NCI-H1930 (cell line): Measurements from ENCODE around the gene KCTD3.

Source experiments
- DNase-seq, 2 experiments: peaks; one replicate each; lab custom pipeline; 2025; lab: John Stamatoyannopoulos, UW

Gene KCTD3

GRCh38 chr1:215566556-215567490 is at the start of gene KCTD3:
TSS of gene KCTD3 (plus strand) at chr1:215567304. CDS start at chr1:215567686, 382 bp downstream.
- DNase-seq = peak; percentile 43 to 44

- DNase-seq = no peak
Measured at GRCh38 chr1:215517441-215517891, 49.6 kb upstream of the KCTD3 start.

- DNase-seq = no peak
Measured at GRCh38 chr1:215518594-215518993, 48.5 kb upstream of the KCTD3 start.

GRCh38 chr1:215521279-215521678 is 45.8 kb upstream of the KCTD3 start:
- no peak for DNase-seq

GRCh38 chr1:215523128-215523861 is 43.8 kb upstream of the KCTD3 start:
- DNase-seq = no peak

GRCh38 chr1:215523906-215524305 is 43.2 kb upstream of the KCTD3 start:
- DNase-seq = no peak

GRCh38 chr1:215526147-215526845 is 40.8 kb upstream of the KCTD3 start:
- peak; percentile 5 to 35 for DNase-seq

- DNase-seq = no peak
Measured at GRCh38 chr1:215526846-215527151, 40.3 kb upstream of the KCTD3 start.

- DNase-seq = no peak
Measured at GRCh38 chr1:215529111-215529510, 38.0 kb upstream of the KCTD3 start.

GRCh38 chr1:215529571-215529970 is 37.5 kb upstream of the KCTD3 start:
- no peak for DNase-seq

- no peak for DNase-seq
Measured at GRCh38 chr1:215530401-215530984, 36.6 kb upstream of the KCTD3 start.

- DNase-seq = no peak
Measured at GRCh38 chr1:215539803-215540570, 27.1 kb upstream of the KCTD3 start.

GRCh38 chr1:215542301-215542700 is 24.8 kb upstream of the KCTD3 start:
- no peak for DNase-seq

- no peak for DNase-seq
Measured at GRCh38 chr1:215543191-215543606, 23.9 kb upstream of the KCTD3 start.

GRCh38 chr1:215543806-215544205 is 23.3 kb upstream of the KCTD3 start:
- DNase-seq = no peak

GRCh38 chr1:215544566-215544965 is 22.5 kb upstream of the KCTD3 start:
- no peak for DNase-seq

GRCh38 chr1:215545096-215545495 is 22.0 kb upstream of the KCTD3 start:
- DNase-seq = no peak

- no peak for DNase-seq
Measured at GRCh38 chr1:215547011-215547410, 20.1 kb upstream of the KCTD3 start.

- DNase-seq = no peak
Measured at GRCh38 chr1:215551806-215552205, 15.3 kb upstream of the KCTD3 start.

GRCh38 chr1:215554865-215555264 is 12.2 kb upstream of the KCTD3 start:
- no peak for DNase-seq

GRCh38 chr1:215555531-215555930 is 11.6 kb upstream of the KCTD3 start:
- DNase-seq = no peak
